ENCODE data around the gene C17orf114.

The C17orf114 gene

DNA sequence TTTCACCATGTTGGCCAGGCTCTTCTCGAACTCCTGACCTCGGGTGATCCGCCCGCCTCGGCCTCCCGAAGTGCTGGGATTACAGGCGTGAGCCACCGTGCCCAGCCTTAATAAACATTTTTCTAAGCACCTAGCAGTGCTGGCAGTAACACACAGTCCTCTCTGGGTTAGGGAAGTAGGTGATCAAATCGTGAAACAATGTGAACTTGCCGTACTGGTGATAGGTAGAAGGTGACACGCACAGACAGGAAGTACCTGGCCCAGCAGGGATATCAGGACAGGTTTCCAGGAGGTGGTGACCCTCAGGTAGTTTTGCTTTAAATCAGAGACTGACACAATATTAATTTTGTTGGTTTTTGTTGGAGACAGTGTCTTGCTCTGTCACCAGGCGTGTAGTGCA, 9.3 kb upstream of the C17orf114 start:
- TF ChIP-seq, protein P1, sequence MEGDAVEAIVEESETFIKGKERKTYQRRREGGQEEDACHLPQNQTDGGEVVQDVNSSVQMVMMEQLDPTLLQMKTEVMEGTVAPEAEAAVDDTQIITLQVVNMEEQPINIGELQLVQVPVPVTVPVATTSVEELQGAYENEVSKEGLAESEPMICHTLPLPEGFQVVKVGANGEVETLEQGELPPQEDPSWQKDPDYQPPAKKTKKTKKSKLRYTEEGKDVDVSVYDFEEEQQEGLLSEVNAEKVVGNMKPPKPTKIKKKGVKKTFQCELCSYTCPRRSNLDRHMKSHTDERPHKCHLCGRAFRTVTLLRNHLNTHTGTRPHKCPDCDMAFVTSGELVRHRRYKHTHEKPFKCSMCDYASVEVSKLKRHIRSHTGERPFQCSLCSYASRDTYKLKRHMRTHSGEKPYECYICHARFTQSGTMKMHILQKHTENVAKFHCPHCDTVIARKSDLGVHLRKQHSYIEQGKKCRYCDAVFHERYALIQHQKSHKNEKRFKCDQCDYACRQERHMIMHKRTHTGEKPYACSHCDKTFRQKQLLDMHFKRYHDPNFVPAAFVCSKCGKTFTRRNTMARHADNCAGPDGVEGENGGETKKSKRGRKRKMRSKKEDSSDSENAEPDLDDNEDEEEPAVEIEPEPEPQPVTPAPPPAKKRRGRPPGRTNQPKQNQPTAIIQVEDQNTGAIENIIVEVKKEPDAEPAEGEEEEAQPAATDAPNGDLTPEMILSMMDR (IDR thresholded peaks at IDR 0.05; ENCODE audit: insufficient read depth, low read depth, low read length), result no peak
- no peak overlapping the region for H3K4me3 ChIP-seq (ENCODE audit: low read depth, low read length)
- DNase-seq (ENCODE audit: low read depth), result no peak

DNA sequence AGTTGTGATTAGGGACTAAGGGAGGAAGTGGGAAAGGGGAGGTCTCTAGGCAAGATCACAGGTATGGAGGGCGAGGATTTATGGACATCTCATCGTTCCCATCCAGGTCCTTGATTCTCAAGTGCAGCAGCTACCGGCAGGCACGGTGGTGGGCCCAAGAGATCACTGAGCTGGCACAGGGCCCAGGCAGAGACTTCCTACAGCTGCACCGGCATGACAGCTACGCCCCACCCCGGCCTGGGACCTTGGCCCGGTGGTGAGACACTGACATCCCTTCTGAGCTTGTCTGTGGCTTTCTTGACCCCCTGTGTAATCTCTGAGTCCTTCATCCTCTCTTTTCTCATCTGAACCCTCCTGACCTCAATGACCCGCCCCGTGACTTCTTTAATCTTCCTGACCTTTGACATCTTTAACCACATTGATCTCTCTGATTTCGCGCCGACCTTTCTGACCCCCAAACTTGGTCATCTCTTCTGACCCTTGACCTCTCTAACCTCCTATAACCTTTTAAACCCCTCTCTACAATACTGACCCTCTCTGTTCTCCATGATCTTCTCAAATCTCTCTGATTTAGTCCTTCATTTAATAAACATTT, 8.7 kb upstream of the C17orf114 start:
- TF ChIP-seq, protein P1 (IDR thresholded peaks at IDR 0.05; ENCODE audit: insufficient read depth, low read depth, low read length), result no peak
- H3K4me3 ChIP-seq (ENCODE audit: low read depth, low read length), result no peak overlapping the region
- DNase-seq (ENCODE audit: low read depth), result no peak

DNA sequence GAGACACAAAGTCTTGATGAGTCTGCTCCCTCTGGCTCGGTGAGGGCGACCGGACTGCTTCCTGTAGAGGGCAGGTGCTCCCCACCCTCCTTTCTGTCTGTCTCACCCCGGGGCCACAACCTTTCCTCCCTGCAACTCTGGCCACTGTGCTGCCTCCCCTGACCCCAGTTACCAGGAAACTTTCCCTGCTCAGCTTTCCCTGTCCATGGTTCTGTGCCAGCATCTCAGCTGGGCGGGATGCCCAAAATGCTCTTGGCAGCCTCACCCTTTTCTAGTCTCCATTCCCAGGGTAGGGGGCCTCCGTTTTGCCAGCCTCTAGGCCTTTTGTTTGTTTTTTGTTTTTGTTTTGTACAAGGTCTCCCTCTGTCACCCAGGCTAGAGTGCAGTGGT, 6.2 kb upstream of the C17orf114 start:
- TF ChIP-seq, protein P1 (IDR thresholded peaks at IDR 0.05; ENCODE audit: insufficient read depth, low read depth, low read length), result no peak
- DNase-seq (ENCODE audit: low read depth), result no peak
- H3K4me3 ChIP-seq (ENCODE audit: low read depth, low read length), result no peak overlapping the region

DNA sequence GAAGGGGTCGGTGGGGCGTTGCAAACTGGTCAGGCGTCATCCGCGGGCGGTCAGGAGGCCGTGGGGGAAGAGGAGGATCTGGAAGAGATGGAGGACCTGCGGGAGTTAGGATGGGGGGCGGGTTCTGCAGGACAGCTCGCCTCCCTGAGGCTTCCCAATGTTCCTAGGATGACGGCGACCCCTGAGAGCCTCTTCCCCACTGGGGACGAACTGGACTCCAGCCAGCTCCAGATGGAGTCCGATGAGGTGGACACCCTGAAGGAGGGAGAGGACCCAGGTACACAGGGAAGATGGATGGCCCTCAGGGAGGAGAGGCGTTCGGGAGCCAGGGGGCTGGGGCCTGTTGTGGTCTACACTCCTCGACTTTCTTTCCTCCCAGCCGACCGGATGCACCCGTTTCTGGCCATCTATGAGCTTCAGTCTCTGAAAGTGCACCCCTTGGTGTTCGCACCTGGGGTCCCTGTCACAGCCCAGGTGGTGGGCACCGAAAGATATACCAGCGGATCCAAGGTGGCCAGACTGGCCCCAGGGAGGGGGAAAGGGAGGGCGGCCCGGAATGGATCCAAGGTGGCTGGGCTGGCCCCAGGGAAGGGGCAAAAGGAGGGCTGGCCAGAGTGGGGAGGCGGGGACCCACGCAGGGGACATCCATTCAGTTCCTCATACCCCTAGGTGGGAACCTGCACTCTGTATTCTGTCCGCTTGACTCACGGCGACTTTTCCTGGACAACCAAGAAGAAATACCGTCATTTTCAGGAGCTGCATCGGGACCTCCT, 5.7 kb upstream of the C17orf114 start:
- H3K4me3 ChIP-seq (ENCODE audit: low read depth, low read length), result peak overlapping the region; percentile 76
- no peak for DNase-seq (ENCODE audit: low read depth)
- TF ChIP-seq, protein P1 (IDR thresholded peaks at IDR 0.05; ENCODE audit: insufficient read depth, low read depth, low read length), result no peak

DNA sequence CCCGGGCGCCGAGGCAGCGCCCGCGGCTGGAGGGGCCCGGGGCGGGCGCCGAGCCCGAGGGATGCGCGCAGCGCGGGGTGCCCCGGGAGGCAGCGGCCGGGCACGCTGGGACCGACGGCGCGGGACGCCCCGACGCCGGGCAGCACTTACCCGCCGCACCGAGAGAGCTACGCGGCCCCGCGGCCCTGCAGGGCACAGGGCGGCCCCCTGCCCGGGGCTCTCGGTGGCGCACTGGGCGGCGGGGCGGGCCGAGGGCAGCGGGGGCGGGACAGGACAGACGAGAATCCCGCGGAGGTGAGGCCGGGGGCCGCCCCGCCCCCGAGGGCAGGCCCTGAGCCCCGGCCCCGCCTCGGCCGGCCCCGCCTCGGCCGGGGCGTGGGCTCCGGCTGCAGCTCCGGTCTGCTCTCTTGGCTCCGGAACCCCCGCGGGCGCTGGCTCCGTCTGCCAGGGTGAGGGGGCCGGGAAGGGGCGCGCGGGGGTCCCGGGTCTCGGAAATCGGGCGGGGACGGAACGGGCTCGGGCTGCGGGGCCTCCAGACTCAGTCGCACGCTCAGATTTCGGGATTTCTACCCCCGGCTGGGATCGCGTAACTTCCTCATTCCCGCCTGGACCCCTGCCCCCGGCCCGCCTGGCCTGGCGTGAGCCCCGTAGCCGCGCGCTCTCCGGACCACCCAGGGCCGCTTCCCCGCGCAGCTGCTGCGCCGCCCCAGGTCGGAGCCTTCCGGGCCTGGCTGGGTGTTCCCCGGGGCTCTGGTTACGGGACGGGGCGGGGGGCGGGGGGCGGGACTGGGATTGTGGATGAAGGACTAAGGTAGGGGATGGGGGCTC, 4.9 kb upstream of the C17orf114 start, which contains the start of gene PLD2:
Gene PLD2, plus strand, starts transcription at position 376 of the 828 bp plus-strand sequence. CDS start 621 bp downstream, outside the sequence.
- peak; percentile 73 for DNase-seq (ENCODE audit: low read depth)
- TF ChIP-seq, protein P1 (IDR thresholded peaks at IDR 0.05; ENCODE audit: insufficient read depth, low read depth, low read length), result no peak
- peak within 1 kb of the TSS; percentile 76 for H3K4me3 ChIP-seq (ENCODE audit: low read depth, low read length)

DNA sequence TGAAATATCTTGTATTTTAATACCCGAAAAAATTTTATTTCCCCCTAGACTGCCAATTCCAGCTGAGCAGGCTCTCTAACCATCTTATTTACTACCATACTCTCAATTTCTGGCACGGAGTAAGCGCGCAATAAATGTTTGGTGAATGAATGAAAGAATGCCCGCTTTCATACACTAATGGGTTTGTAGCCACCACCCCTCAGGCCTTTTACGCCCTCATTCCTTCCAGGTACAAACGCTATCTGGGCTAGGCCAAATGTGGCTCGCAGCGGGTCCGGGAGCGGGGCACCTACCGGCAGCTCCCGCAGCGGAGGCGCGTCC, 4.3 kb upstream of the C17orf114 start:
- TF ChIP-seq, protein P1 (IDR thresholded peaks at IDR 0.05; ENCODE audit: insufficient read depth, low read depth, low read length), result no peak
- DNase-seq (ENCODE audit: low read depth), result no peak
- peak overlapping the region; percentile 72 for H3K4me3 ChIP-seq (ENCODE audit: low read depth, low read length)

All from fibroblast of villous mesenchyme (primary cell).